Activated CD8-positive, alpha-beta memory T cell treated with anti-CD3 and anti-CD28 coated beads, Interleukin-2, amount 50 U/mL, for 1 hour (primary cell): ENCODE data around the gene KIF5C.

Experiments used
- DNase-seq: peaks from one replicate; pipeline ENCODE4 v3.0.0-alpha.2; 2020; ENCODE audit errors: extremely low read depth

Gene KIF5C

DNA sequence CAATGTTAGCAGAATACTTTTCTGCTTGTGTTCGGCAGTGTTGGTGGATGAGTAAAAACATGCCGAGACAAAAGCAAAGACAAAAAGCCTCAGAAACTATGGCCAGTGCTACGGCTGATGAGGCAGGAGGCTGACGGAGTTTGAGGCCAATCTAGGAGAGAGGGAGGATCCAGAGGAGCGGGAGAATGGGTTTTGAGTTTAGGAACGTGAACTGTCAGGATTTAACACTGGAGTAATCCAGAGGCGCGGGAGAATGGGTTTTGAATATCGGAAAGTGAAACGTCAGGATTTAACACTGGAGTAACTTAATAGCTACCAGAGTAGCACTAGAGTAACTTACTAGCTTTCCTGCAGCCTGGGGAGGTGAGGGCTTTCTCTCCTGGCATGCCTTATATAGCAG, 200.8 kb downstream of the KIF5C start:
- DNase-seq = no peak
